Kidney (tissue), 14 donors: Measurements from ENCODE around the gene CMYA5. TPM values are rescaled to one million over a fixed set of nuclear protein-coding genes. Genes with fewer than 3 reads are reported as not detected.

Experiments
- DNase-seq, 5 donors: peaks; one replicate each; pipeline ENCODE4 v3.0.0-alpha.2; 2013 to 2020
- FAIRE-seq: peaks from 2 replicates; lab custom pipeline; 2012; peaks lifted over from hg19 to GRCh38; lab: Jason Lieb, UNC
- H3K27ac ChIP-seq, 2 donors: one replicate each; pipeline ENCODE4 v1.7.0; 2013; ENCODE audit warnings: low read depth in 2 of 2, low read length in 2 of 2, inconsistent platforms in 1 of 2
- H3K27me3 ChIP-seq: one replicate; pipeline ENCODE4 v1.7.1; 2013; ENCODE audit warnings: low read length, inconsistent platforms; ENCODE audit not compliant: control insufficient read depth, insufficient read depth
- H3K36me3 ChIP-seq, 3 donors: one replicate each; pipeline versions ENCODE4 v1.7.0 to v1.7.1; 2013; ENCODE audit warnings: low read length in 3 of 3, control low read depth in 1 of 3, inconsistent platforms in 1 of 3; ENCODE audit not compliant: insufficient read depth in 3 of 3, control insufficient read depth in 2 of 3
- H3K4me1 ChIP-seq, 3 donors: one replicate each; pipeline versions ENCODE4 v1.7.0 to v1.7.1; 2013; ENCODE audit warnings: low read length in 3 of 3, inconsistent platforms in 1 of 3, low read depth in 1 of 3; ENCODE audit not compliant: control insufficient read depth in 2 of 3, insufficient read depth in 2 of 3
- H3K4me3 ChIP-seq, 3 donors: one replicate each; pipeline versions ENCODE4 v1.7.0 to v1.8.1; 2013; ENCODE audit warnings: low read length in 3 of 3, control low read depth in 1 of 3, inconsistent platforms in 1 of 3
- H3K9ac ChIP-seq, 3 donors: one replicate each; pipeline versions ENCODE4 v1.7.0 to v1.7.1; 2013; ENCODE audit warnings: low read length in 3 of 3, control low read depth in 1 of 3, inconsistent platforms in 1 of 3
- H3K9me3 ChIP-seq, 3 donors: one replicate each; pipeline versions ENCODE4 v1.7.0 to v1.7.1; 2013; ENCODE audit warnings: low read length in 3 of 3, control low read depth in 1 of 3, inconsistent platforms in 1 of 3; ENCODE audit not compliant: control insufficient read depth in 2 of 3, insufficient read depth in 1 of 3
- intact Hi-C: fragments of 100-400 bp; cut with DNase I; formaldehyde crosslinking; loops from one replicate; pipeline ENCODE4 v1.11.1; 2022
- polyA plus RNA-seq: library from polyadenylated mRNA; stranded (reverse); fragments of 350-450 nt; fragmentation: Illumina TruSeq; extraction: RNeasy Lipid Tissue Mini Kit (QIAGEN cat#74804); gene quantifications from one replicate; pipeline ENCODE4 v1.2.3, GENCODE V29; 2014; ENCODE audit warnings: low read depth, low replicate concordance; ENCODE audit not compliant: insufficient read depth
- total RNA-seq: library from RNA; stranded (reverse); fragmentation: NEBNext Ultra II Directional; extraction: Animal tissue kit (Norgen Biotek cat#: 25700); gene quantifications from one replicate; pipeline ENCODE4 v1.2.1, GENCODE V29; 2021
- TF ChIP-seq, protein P1 (sequence below): IDR thresholded peaks from 3 replicates; pipeline ENCODE4 v1.5.1; 2012; ENCODE audit warnings: mild to moderate bottlenecking, moderate library complexity, borderline replicate concordance; ENCODE audit not compliant: insufficient read depth; ENCODE audit errors: extremely low read depth
- donor health status: control.
- donor health status: control.
- donor health status: control.
- donor health status: control.
- donor health status: control.
- donor health status: DM: yes; HTN: yes; CAD: no.
- donor health status: Normal renal cell carcinoma (clear cell type).

The CMYA5 gene
- total and polyA plus RNA-seq, 2 donors from 2014 or later = 6.1 to 6.5 TPM

DNA sequence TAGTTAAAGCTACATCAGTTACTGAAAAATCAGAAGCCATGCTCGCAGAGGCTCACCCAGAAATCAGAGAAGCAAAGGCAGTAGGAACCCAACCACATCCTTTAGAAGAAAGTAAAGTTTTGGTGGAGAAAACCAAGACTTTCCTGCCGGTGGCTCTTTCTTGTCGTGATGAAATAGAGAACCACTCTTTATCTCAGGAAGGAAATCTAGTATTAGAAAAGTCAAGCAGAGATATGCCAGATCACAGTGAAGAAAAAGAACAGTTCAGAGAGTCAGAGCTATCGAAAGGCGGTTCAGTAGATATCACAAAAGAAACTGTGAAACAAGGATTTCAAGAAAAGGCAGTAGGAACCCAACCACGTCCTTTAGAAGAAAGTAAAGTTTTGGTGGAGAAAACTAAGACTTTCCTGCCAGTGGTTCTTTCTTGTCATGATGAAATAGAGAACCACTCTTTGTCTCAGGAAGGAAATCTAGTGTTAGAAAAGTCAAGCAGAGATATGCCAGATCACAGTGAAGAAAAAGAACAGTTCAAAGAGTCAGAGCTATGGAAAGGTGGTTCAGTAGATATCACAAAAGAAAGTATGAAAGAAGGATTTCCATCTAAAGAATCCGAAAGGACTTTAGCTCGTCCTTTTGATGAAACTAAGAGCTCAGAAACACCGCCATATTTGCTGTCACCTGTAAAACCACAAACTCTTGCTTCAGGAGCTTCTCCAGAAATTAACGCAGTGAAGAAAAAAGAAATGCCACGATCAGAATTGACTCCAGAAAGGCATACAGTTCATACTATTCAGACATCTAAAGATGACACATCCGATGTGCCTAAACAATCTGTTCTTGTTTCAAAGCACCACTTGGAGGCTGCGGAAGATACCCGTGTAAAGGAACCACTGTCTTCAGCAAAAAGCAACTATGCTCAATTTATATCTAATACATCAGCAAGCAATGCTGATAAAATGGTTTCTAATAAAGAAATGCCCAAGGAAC is 47.2 kb downstream of the CMYA5 start:
- DNase-seq = no peak
- no peak for FAIRE-seq
- no peak overlapping the region for H3K9ac ChIP-seq
- H3K4me3 ChIP-seq = no peak overlapping the region
- H3K27me3 ChIP-seq = no peaks in the 10 kb centered on the region
- no peaks in the 10 kb centered on the region for H3K9me3 ChIP-seq
- intact Hi-C loops = no loop called here
- no peaks in the 10 kb centered on the region for H3K36me3 ChIP-seq
- H3K27ac ChIP-seq = no peak overlapping the region
- TF ChIP-seq, protein P1, sequence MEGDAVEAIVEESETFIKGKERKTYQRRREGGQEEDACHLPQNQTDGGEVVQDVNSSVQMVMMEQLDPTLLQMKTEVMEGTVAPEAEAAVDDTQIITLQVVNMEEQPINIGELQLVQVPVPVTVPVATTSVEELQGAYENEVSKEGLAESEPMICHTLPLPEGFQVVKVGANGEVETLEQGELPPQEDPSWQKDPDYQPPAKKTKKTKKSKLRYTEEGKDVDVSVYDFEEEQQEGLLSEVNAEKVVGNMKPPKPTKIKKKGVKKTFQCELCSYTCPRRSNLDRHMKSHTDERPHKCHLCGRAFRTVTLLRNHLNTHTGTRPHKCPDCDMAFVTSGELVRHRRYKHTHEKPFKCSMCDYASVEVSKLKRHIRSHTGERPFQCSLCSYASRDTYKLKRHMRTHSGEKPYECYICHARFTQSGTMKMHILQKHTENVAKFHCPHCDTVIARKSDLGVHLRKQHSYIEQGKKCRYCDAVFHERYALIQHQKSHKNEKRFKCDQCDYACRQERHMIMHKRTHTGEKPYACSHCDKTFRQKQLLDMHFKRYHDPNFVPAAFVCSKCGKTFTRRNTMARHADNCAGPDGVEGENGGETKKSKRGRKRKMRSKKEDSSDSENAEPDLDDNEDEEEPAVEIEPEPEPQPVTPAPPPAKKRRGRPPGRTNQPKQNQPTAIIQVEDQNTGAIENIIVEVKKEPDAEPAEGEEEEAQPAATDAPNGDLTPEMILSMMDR = no peak
- no peaks in the 10 kb centered on the region for H3K4me1 ChIP-seq

DNA sequence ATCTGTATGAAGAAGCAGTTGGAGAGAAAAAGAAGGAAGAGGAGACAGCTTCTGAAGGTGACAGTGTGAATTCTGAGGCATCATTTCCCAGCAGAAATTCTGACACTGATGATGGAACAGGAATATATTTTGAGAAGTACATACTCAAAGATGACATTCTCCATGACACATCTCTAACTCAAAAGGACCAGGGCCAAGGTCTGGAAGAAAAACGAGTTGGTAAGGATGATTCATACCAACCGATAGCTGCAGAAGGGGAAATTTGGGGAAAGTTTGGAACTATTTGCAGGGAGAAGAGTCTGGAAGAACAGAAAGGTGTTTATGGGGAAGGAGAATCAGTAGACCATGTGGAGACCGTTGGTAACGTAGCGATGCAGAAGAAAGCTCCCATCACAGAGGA is 48.7 kb downstream of the CMYA5 start:
- H3K9me3 ChIP-seq = no peaks in the 10 kb centered on the region
- H3K27ac ChIP-seq = no peak overlapping the region
- no peak for FAIRE-seq
- no peak overlapping the region for H3K4me3 ChIP-seq
- TF ChIP-seq, protein P1 = no peak
- DNase-seq = no peak
- H3K27me3 ChIP-seq = no peaks in the 10 kb centered on the region
- no peaks in the 10 kb centered on the region for H3K4me1 ChIP-seq
- no peaks in the 10 kb centered on the region for H3K36me3 ChIP-seq
- intact Hi-C loops = no loop called here
- H3K9ac ChIP-seq = no peak overlapping the region

DNA sequence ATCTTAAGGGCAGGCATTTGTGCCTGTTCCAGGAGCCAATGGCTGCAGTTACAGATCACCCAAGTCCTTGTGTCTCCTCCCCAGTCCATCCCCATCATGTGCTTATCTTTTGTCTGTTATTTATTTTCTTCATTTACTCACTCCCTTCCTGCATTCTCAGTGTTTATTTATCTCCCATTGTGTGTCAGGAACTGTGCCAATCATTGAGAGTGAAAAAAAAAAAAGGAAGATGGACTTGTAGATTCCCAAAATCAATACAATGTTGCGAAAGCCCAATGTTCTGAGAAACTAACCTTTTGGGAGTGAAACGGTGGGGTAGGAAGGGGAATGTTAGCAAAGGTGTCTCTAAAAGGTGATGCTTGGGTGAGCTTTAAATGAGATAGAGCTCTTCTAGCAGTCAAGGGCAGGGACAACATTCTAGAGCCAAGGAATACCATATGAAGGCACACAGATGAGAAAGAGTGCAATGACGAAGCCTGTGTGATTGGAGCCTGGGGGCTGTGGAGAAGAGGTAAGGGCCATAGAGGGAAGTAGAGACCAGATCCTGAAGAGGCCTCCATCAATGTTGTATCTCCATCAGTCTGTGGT is 53.0 kb downstream of the CMYA5 start:
- Histone ChIP-seq H3K27ac (no peak overlapping the region), H3K4me3 (no peak overlapping the region), H3K27me3 (no peaks in the 10 kb centered on the region), H3K9me3 (no peaks in the 10 kb centered on the region), H3K4me1 (no peaks in the 10 kb centered on the region), H3K9ac (no peak overlapping the region), H3K36me3 (no peaks in the 10 kb centered on the region)
- intact Hi-C loops = no loop called here
- FAIRE-seq (no peak), DNase-seq (no peak)
- TF ChIP-seq, protein P1 = no peak
